H1 (cell line): ENCODE data around the gene NARS2. TPM values are rescaled to one million over a fixed set of nuclear protein-coding genes. Genes with fewer than 3 reads are reported as not detected.

Source experiments
- CHD2 ChIP-seq: IDR thresholded peaks from 2 replicates; pipeline ENCODE4 v1.6.1; 2012; ENCODE audit warnings: low read length, improper control_type of control experiment
- CHD7 ChIP-seq: fragments of 300-600 bp; sonication (generic); IDR thresholded peaks from 2 replicates; pipeline ENCODE4 v1.7.1; 2012; ENCODE audit warnings: low read length, moderate library complexity, mild to moderate bottlenecking, inconsistent platforms; ENCODE audit not compliant: insufficient replicate concordance
- CREB1 ChIP-seq: IDR thresholded peaks from 2 replicates; pipeline ENCODE4 v1.6.1; 2012; ENCODE audit warnings: inconsistent platforms
- EGR1 ChIP-seq: IDR thresholded peaks from 2 replicates; pipeline ENCODE4 v1.6.1; 2011; ENCODE audit warnings: low read depth, low read length, borderline replicate concordance
- EZH2 ChIP-seq: fragments of 200-600 bp; sonication (generic); IDR thresholded peaks from 2 replicates; pipeline ENCODE4 v1.7.1; 2012; ENCODE audit warnings: low read depth, mild to moderate bottlenecking, moderate library complexity, low read length, inconsistent platforms; ENCODE audit not compliant: severe bottlenecking
- KDM4A ChIP-seq: IDR thresholded peaks from one replicate; pipeline ENCODE4 v1.7.1; 2012; ENCODE audit warnings: low read depth, mild to moderate bottlenecking, moderate library complexity, low read length, inconsistent platforms; ENCODE audit not compliant: severe bottlenecking
- POLR2AphosphoS5 ChIP-seq: IDR thresholded peaks from 2 replicates; pipeline ENCODE4 v1.6.1; 2011; ENCODE audit warnings: low read depth, low read length
- POU5F1 ChIP-seq: IDR thresholded peaks from 2 replicates; pipeline ENCODE4 v1.6.1; 2011; ENCODE audit warnings: low read depth, mild to moderate bottlenecking, low read length, moderate library complexity
- RBBP5 ChIP-seq: IDR thresholded peaks from 2 replicates; pipeline ENCODE4 v1.7.1; 2012; ENCODE audit warnings: low read depth, mild to moderate bottlenecking, inconsistent platforms, low read length, moderate library complexity, borderline replicate concordance
- RNF2 ChIP-seq: fragments of 200-900, 300-1000 bp; sonication (generic); IDR thresholded peaks from 2 replicates; pipeline ENCODE4 v1.7.1; 2016; ENCODE audit warnings: borderline replicate concordance, low read depth, mild to moderate bottlenecking, antibody characterized with exemption, low read length; ENCODE audit not compliant: poor library complexity, severe bottlenecking; ENCODE audit errors: missing control alignments
- SAP30 ChIP-seq: fragments of 300-600 bp; sonication (generic); IDR thresholded peaks from 2 replicates; pipeline ENCODE4 v1.7.1; 2012; ENCODE audit warnings: low read length, moderate library complexity, mild to moderate bottlenecking, inconsistent platforms; ENCODE audit not compliant: insufficient read depth, insufficient replicate concordance
- YY1 ChIP-seq: IDR thresholded peaks from 2 replicates; pipeline ENCODE4 v1.6.1; 2011; ENCODE audit warnings: low read depth, mild to moderate bottlenecking, low read length
- polyA plus RNA-seq, 7 experiments: library from polyadenylated mRNA; depleted of rRNA in 3 of 7; stranded (reverse) in 5 of 7; unstranded in 2 of 7; fragments of >200 nt in 5 of 7; fragments of 200-250 nt in 2 of 7; gene quantifications; 1 replicate in 5 of 7; 2 replicates in 1 of 7; 4 replicates in 1 of 7; pipeline versions ENCODE4 v1.2.1 to v1.2.3, GENCODE V29; 2011 to 2013; ENCODE audit warnings: missing spikeins in 2 of 7, mixed read lengths in 2 of 7
- total RNA-seq: library from RNA; stranded (reverse); fragmentation: NEBNext Ultra II Directional; extraction: Animal tissue kit (Norgen Biotek cat#: 25700); gene quantifications from 2 replicates; pipeline ENCODE4 v1.2.1, GENCODE V29; 2021

Gene NARS2
- total and polyA plus RNA-seq, 2 of the 8 experiments (the other 6 are each of a cell fraction or from before 2014, with no cell fraction given): 26.2 to 51.6 TPM

GRCh38 chr11:78408619-78409018 lies 166.0 kb downstream of the NARS2 start (continued):
- TF ChIP-seq CHD7 (no peak), YY1 (no peak), EZH2 (no peak), SAP30 (no peak), EGR1 (no peak), RNF2 (no peak), CREB1 (no peak), POU5F1 (no peak), POLR2AphosphoS5 (no peak), CHD2 (no peak), KDM4A (no peak), RBBP5 (no peak)
